Suprapubic skin (tissue), 4 donors: Measurements from ENCODE around the gene ZFR2. TPM values are rescaled to one million over a fixed set of nuclear protein-coding genes. Genes with fewer than 3 reads are reported as not detected.

Experiments
- DNase-seq, 2 donors: peaks; one replicate each; pipeline ENCODE4 v3.0.0-alpha.2; 2019; ENCODE audit warnings: low spot score in 2 of 2
- H3K27ac ChIP-seq: fragments of 200-600 bp; sonication (generic); one replicate; pipeline ENCODE4 v1.5.1; 2019
- H3K27me3 ChIP-seq: fragments of 200-600 bp; sonication (generic); one replicate; pipeline ENCODE4 v1.5.1; 2019
- H3K36me3 ChIP-seq: fragments of 200-600 bp; sonication (generic); one replicate; pipeline ENCODE4 v1.5.1; 2019
- H3K4me1 ChIP-seq: fragments of 200-600 bp; sonication (generic); one replicate; pipeline ENCODE4 v1.5.1; 2019
- H3K4me3 ChIP-seq: fragments of 200-600 bp; sonication (generic); one replicate; pipeline ENCODE4 v1.5.1; 2019; ENCODE audit warnings: mild to moderate bottlenecking
- H3K9me3 ChIP-seq: fragments of 200-600 bp; sonication (generic); one replicate; pipeline ENCODE4 v1.5.1; 2019
- CTCF ChIP-seq, 2 donors: fragments of 200-600 bp in 1 of 2; fragments of 450-650 bp in 1 of 2; sonication (generic) in 1 of 2; IDR thresholded peaks; one replicate each; pipeline ENCODE4 v1.5.1; 2016 to 2019; ENCODE audit warnings: antibody characterized with exemption in 2 of 2, mild to moderate bottlenecking in 1 of 2, moderate library complexity in 1 of 2
- EP300 ChIP-seq: sonication (generic); formaldehyde crosslinking; IDR thresholded peaks from one replicate; pipeline ENCODE4 v1.6.1; 2017; ENCODE audit warnings: antibody characterized with exemption
- POLR2A ChIP-seq, 2 donors: fragments of 450-650 bp; IDR thresholded peaks; one replicate each; pipeline ENCODE4 v1.6.1; 2017; ENCODE audit warnings: antibody characterized with exemption in 2 of 2, mild to moderate bottlenecking in 2 of 2, moderate library complexity in 2 of 2
- POLR2AphosphoS5 ChIP-seq, 3 donors: sonication (generic); formaldehyde crosslinking; IDR thresholded peaks; one replicate each; pipeline ENCODE4 v1.6.1; 2017; ENCODE audit warnings: antibody characterized with exemption in 3 of 3
- WGBS: methylation state at CpG from one replicate; pipeline ENCODE4 v1.1.5; 2018; 5-methylcytosine and 5-hydroxymethylcytosine counted together
- total RNA-seq, 4 donors: library from RNA; depleted of rRNA; stranded (reverse); fragments of >200 nt; gene quantifications; one replicate each; pipeline ENCODE4 v1.1.0, GENCODE V29; 2016

ZFR2 gene
- total RNA-seq, 4 donors from 2014 or later: 2.5 to 4.8 TPM; not detected in 2

GRCh38 chr19:3832001-3832400 lies 36.8 kb downstream of the ZFR2 start:
- peaks cover 11% of the 10 kb centered on the region for H3K4me1 ChIP-seq
- no peaks in the 10 kb centered on the region for H3K9me3 ChIP-seq
- WGBS: 86% methylated on average over 6 of the region's 6 CpGs
- H3K4me3 ChIP-seq: no peak overlapping the region
- TF ChIP-seq POLR2A (IDR thresholded peaks at IDR 0.05): no peak
- TF ChIP-seq CTCF (IDR thresholded peaks at IDR 0.05): no peak
- no peak for TF ChIP-seq POLR2AphosphoS5 (IDR thresholded peaks at IDR 0.05)
- no peak for TF ChIP-seq EP300
- no peaks in the 10 kb centered on the region for H3K36me3 ChIP-seq
- peaks cover 39% of the 10 kb centered on the region for H3K27me3 ChIP-seq
- no peak for DNase-seq
- no peak overlapping the region for H3K27ac ChIP-seq

- WGBS: 79% methylated on average over 18 of the region's 19 CpGs
- Histone ChIP-seq H3K27ac (no peak overlapping the region), H3K4me3 (no peak overlapping the region), H3K36me3 (no peaks in the 10 kb centered on the region), H3K4me1 (peaks cover 12% of the 10 kb centered on the region), H3K9me3 (no peaks in the 10 kb centered on the region), H3K27me3 (peaks cover 39% of the 10 kb centered on the region)
- DNase-seq: no peak
- TF ChIP-seq CTCF (IDR thresholded peaks at IDR 0.05): no peak
- no peak for TF ChIP-seq POLR2A (IDR thresholded peaks at IDR 0.05)
- TF ChIP-seq POLR2AphosphoS5 (IDR thresholded peaks at IDR 0.05): no peak
- no peak for TF ChIP-seq EP300
Measured at GRCh38 chr19:3831601-3832000, 37.2 kb downstream of the ZFR2 start.

- 67% methylated on average over 39 of the region's 45 CpGs for WGBS
- no peak overlapping the region for H3K27ac ChIP-seq
Measured at GRCh38 chr19:3830621-3831589, 37.9 kb downstream of the ZFR2 start.

GRCh38 chr19:3827306-3827705 lies 41.5 kb downstream of the ZFR2 start:
- peaks cover 12% of the 10 kb centered on the region for H3K4me1 ChIP-seq
- no peak overlapping the region for H3K27ac ChIP-seq
- H3K36me3 ChIP-seq: no peaks in the 10 kb centered on the region
- H3K9me3 ChIP-seq: no peaks in the 10 kb centered on the region
- H3K27me3 ChIP-seq: peaks cover 36% of the 10 kb centered on the region
- WGBS: 93% methylated on average over 25 of the region's 26 CpGs
- no peak for DNase-seq
- no peak for TF ChIP-seq POLR2A (IDR thresholded peaks at IDR 0.05)
- TF ChIP-seq POLR2AphosphoS5 (IDR thresholded peaks at IDR 0.05): no peak
- no peak for TF ChIP-seq EP300
- TF ChIP-seq CTCF (IDR thresholded peaks at IDR 0.05): no peak
- no peak overlapping the region for H3K4me3 ChIP-seq

More at GRCh38 chr19:3830621-3831589, 37.9 kb downstream of the ZFR2 start:
- no peak overlapping the region for H3K4me3 ChIP-seq
- TF ChIP-seq POLR2A (IDR thresholded peaks at IDR 0.05) (no peak), EP300 (no peak), POLR2AphosphoS5 (IDR thresholded peaks at IDR 0.05) (no peak), CTCF (IDR thresholded peaks at IDR 0.05) (no peak)
- peaks cover 12% of the 10 kb centered on the region for H3K4me1 ChIP-seq
- H3K27me3 ChIP-seq: peaks cover 39% of the 10 kb centered on the region
- no peaks in the 10 kb centered on the region for H3K36me3 ChIP-seq
- no peaks in the 10 kb centered on the region for H3K9me3 ChIP-seq
- no peak for DNase-seq

DNA sequence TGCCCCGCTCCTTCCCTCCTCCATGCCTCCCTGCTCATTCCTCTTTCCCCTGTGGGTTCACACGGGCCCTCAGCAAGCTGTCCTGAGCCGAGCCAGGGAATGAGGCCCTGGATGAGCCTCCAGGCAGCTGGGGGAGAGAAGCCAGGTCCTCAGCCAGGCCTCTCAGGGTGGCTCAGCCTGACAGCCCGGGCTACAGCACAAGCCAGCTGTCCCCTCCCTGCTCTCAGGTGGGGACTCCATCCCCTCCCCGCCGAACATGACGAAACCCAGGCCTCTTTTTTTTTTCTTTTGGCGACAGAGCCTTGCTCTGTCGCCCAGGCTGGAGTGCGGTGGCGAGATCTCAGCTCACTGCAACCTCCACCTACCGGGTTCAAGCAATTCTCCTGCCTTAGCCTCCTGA lies 42.7 kb downstream of the ZFR2 start:
- H3K27me3 ChIP-seq: peaks cover 26% of the 10 kb centered on the region
- no peaks in the 10 kb centered on the region for H3K36me3 ChIP-seq
- H3K27ac ChIP-seq: no peak overlapping the region
- H3K9me3 ChIP-seq: no peaks in the 10 kb centered on the region
- TF ChIP-seq POLR2A (IDR thresholded peaks at IDR 0.05) (no peak), CTCF (IDR thresholded peaks at IDR 0.05) (no peak), EP300 (no peak), POLR2AphosphoS5 (IDR thresholded peaks at IDR 0.05) (no peak)
- WGBS: 54% methylated on average over 12 of the region's 12 CpGs
- no peak for DNase-seq
- H3K4me3 ChIP-seq: no peak overlapping the region
- peaks cover 16% of the 10 kb centered on the region for H3K4me1 ChIP-seq
